GM21786 (cell line): Measurements from ENCODE around the gene MS4A8.
A peak's percentile ranks its signal among the peaks of the same experiment; 100 is the strongest.
"Not testable (repeated sequence)": the region's sequence is repeated elsewhere in the genome, so short reads cannot be mapped to it uniquely, and the experiment has no call there.

Experiments used
- ATAC-seq: cut with Tn5 transposase; IDR thresholded peaks from one replicate; pipeline ENCODE4 v1.9.1; 2021; ENCODE audit not compliant: unreplicated experiment

The MS4A8 gene

GRCh38 chr11:60724420-60724819 lies 25.0 kb downstream of the MS4A8 start, which contains the start of gene MS4A18:
Gene MS4A18, plus strand, starts transcription at chr11:60724720.
- ATAC-seq: no peak

DNA sequence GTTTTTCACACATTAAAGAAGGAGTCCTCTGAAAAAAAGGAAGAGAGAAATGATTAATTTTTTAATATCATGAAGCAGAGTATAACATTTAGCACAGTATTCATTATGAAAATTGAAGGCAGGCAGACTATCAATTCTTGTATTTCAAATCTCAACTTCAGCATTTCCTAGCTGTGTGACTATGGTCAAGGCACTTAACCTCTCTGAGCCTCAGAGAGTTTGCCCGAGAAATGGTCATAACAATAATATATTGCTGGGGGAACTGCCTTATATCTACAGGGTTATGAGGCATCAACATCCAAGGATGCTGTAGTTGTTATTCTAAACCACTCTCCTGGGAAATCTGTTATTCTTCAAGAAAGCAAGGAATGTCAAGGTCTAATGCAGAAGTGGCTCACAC lies 26.2 kb downstream of the MS4A8 start:
- ATAC-seq: no peak

- no peak for ATAC-seq
These were observed 32.2 kb downstream of the MS4A8 start for GRCh38 chr11:60731586-60731985.

GRCh38 chr11:60734279-60734678 lies 34.9 kb downstream of the MS4A8 start:
- ATAC-seq: no peak

DNA sequence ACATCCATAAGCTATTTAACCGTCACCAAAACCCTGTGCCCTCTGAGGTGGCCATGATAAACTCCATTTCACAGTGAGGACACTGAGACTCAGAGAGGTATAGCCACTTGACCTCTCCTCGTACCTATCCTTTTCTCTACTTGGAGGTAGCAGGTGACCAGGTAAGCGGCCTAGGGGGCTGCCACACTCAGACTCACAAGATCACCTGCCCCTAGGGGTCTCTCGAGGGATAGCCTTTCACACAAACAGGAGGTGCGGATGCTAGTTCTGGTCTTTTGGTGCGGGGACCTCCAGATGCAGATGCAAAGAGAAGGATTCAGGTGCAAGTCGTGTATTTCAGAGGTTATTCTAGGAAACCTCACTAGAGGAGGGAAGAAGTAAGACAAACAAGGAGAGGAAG lies 39.7 kb downstream of the MS4A8 start:
- no peak for ATAC-seq

DNA sequence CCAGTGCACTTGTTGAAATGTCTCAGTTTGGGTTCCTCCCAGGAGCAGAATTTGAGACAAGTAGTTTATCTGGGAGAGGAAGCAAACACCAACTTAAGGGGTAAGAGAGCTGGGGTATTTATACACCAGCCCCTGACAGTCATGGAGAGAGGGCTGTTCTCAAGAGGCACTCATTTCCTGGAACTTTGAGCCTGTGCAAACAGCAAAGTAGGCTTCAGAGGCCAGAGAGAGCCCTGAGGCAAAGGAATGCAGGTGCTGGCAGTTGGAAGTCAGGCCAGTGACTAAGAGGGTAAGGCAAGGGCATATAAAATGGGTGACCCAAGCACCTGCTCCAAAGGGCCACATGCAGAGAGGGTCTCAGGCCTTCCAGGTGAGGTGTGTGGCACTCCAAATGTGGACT lies 41.2 kb downstream of the MS4A8 start:
- no peak for ATAC-seq

- no peak for ATAC-seq
These were observed 42.0 kb downstream of the MS4A8 start for GRCh38 chr11:60741421-60741820.

- no peak for ATAC-seq
These were observed 43.6 kb downstream of the MS4A8 start for GRCh38 chr11:60743058-60743457.

DNA sequence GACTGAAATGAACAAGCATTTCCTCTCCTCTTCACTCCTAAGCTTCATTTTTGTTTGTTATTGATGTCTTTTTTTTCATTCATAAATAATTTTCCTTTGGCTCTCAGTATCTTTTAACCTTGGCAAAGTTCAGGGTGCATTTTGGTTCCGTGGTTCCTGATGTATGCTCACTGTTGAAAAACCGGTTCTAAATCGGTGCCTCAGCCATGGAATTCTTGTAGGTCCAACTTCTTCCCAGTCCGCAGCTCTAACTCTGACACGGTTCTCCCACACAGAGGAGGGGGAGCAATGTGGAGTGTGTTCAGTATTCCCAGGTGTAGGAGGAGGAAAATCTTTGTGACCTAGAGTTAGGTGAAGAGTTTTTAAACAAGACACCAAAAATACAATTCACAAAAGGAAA lies 44.7 kb downstream of the MS4A8 start:
- ATAC-seq: no peak

GRCh38 chr11:60747359-60747873 lies 48.0 kb downstream of the MS4A8 start:
- ATAC-seq: no peak

DNA sequence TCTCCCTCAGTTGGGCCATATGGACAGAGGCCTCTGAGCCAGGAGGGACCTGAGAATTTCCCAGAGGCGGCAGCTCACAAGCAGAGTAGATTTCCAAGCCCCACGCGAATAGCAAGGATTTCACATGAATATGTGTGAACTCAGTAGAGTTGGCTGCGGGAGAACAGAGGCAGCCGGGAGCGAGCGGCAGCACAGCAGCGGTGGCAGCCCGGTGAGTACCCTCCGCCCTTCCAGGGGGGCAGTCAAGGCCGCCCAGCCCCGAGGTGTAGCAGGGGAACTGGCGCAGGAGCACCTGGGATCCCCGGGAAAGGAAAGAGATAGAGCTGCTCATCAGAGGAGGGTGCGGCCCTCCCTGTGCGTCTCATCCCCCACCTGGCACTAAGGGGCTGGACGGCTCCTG lies 48.8 kb downstream of the MS4A8 start:
- no peak for ATAC-seq

- no peak for ATAC-seq
These were observed 49.4 kb downstream of the MS4A8 start for GRCh38 chr11:60748821-60749220.

DNA sequence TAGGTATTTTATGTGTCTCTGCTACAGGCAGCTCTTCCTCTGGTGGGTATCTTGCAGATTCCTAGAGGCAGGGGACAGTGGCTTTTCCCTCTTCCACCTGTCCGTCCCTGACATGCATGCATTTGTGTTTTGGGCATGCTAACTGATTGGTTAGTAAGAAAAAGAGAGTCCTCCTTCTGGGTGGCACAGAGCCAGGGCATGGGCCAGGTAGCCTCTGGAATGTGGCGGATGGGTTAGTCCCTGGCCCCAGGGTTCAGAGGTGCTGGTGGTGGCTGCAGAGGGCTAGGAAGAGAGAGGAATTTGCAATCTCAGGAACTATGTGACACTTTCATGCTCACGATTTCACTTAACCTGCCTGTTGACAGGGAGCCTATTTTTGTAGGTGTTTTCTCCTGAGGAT lies 51.5 kb downstream of the MS4A8 start:
- ATAC-seq: no peak

GRCh38 chr11:60753309-60753708 lies 53.9 kb downstream of the MS4A8 start:
- no peak for ATAC-seq

GRCh38 chr11:60754887-60755286 lies 55.5 kb downstream of the MS4A8 start:
- no peak for ATAC-seq

GRCh38 chr11:60756307-60757032 lies 57.1 kb downstream of the MS4A8 start, which contains the start of gene MS4A15:
Gene MS4A15, plus strand, starts transcription at chr11:60756867. Its CDS starts 6,867 bp downstream, at chr11:60763734.
- no peak for ATAC-seq

DNA sequence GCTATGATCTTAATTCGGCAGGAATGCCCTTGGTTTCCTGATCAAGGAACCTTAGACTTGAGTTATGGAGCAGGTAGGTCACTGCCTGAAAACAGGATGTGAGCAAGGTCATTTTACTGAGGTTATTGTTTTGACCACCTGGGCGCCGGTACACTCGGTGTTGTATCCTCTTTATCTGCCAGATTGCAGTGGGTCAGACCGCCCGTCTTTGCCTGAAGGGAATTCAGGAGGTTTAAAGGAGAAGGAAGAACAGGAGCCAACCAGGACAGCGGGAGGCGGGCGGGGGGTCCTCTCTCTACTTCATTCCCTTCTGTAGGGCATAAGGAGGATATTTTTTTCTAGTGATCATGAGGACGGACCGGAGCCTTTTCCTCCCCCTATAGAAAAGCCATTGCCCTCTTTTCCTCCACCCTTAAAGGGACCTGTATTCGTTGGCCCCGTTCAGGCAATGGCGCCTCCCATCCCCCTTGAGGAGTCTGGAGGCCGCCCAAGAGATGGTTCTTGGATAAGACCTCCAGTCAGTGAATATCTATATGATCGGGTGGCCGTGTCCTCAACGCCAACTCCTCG lies 57.9 kb downstream of the MS4A8 start:
- ATAC-seq: no peak

- not testable (repeated sequence) for ATAC-seq
These were observed 59.3 kb downstream of the MS4A8 start for GRCh38 chr11:60758671-60759070.

GRCh38 chr11:60759438-60760225 lies 60.2 kb downstream of the MS4A8 start:
- ATAC-seq: not testable (repeated sequence)

DNA sequence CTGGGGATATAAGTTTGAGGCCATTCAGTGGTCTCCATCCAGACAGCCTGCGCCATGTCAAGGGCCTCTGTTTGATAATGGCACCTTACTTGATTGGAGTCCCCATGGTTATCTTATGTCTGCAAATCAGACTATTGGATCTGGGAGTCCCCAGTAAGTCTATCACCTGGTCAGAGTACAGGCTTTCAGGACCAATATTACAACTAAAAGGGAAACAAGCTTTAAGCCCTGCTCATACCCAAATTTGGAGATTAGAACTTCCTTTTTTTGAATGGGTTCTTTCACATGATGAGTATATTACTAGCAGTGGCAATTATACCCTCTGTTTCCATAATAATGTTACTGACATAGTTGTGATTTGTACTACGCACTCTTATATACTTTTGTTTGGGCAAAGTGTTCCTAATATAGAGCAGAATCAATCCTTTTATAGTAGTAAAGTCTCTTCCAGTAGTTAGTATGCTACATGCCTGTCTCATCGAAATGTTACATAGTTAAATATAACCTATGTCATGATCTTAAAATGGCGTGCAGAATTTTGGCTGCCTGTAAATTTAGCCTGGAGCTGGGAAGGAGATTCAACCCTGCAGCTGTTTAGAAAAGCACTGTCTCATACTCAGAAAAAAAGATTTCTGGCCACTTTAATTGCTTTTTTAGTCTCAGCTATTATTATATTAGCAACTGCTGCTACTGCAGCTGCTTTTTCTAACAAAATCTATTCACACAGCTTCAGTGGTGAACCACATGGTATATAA lies 62.2 kb downstream of the MS4A8 start:
- peak; percentile 23 for ATAC-seq
